DMS53 treated with DMSO at 0.1 percent for 48 hours (cell line): ENCODE measurements around the gene PUM1.
A peak's percentile ranks its signal among the peaks of the same experiment; 100 is the strongest.

ENCODE experiments used
- DNase-seq: peaks from one replicate; lab custom pipeline; 2025; ENCODE audit not compliant: unreplicated experiment; lab: John Stamatoyannopoulos, UW

Gene PUM1

DNA sequence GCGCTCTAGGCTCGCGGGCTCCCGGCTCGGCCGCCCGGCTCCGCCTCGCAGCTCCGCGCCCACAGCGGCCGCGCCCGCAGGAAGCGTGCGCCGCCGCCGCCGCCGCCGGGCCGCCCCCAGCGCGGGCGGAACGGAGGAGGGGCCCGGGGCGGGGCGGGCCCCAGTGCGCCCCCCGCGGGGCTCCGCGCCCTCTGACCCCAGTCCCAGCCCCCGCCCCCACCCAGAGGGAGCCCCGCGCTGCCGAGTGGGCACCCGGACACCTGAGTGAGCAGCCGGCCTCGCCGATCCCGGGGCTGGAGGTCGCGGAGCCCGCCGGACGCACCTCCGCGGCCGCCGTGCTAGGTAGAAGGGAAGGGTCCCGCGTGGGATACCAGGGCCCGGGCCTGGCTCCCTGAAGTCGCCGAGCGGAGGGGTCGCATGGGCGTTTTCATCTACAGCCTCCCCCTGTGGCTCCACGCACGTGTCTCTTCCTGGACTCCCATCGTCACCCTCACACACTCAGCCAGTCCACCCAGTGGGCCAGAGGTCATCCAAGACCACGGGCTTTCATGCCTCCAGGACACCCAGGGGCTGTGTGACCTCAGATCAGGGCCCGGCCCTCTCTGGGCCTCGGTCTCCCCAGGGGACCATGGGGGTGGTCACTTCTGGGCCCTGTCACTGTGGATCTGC is 156.7 kb downstream of the PUM1 start, which contains the start of gene SDC3:
Gene SDC3, minus strand, starts transcription at position 63 of the 669 bp plus-strand sequence. CDS start 172 bp downstream, outside the sequence.
- no peak for DNase-seq

- no peak for DNase-seq
Measured at GRCh38 chr1:30908316-30908695, 157.2 kb downstream of the PUM1 start.

GRCh38 chr1:30907481-30908315 is 157.8 kb downstream of the PUM1 start:
- DNase-seq, result no peak

- DNase-seq, result no peak
Measured at GRCh38 chr1:30906631-30907441, 158.7 kb downstream of the PUM1 start.

GRCh38 chr1:30905916-30906620 is 159.4 kb downstream of the PUM1 start:
- no peak for DNase-seq

DNA sequence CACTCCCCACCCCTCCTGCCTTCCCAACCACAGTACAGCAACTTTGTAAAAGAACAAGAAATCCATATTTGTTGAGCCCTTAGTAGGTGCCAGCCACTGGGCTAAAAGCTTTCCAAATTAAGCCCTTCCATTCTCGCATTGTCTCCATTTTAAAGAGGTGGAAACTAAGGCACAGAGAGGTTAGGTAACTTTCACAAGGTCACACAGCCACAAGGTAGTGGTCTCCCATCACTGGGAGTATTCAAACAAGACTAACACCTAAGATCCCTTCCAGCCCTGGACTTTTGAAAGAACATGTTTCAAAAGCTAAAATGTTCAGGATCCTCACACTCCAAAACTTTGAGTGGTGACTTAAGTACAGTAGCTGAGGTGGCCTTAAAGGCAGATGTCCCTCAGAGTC is 160.1 kb downstream of the PUM1 start:
- no peak for DNase-seq

DNA sequence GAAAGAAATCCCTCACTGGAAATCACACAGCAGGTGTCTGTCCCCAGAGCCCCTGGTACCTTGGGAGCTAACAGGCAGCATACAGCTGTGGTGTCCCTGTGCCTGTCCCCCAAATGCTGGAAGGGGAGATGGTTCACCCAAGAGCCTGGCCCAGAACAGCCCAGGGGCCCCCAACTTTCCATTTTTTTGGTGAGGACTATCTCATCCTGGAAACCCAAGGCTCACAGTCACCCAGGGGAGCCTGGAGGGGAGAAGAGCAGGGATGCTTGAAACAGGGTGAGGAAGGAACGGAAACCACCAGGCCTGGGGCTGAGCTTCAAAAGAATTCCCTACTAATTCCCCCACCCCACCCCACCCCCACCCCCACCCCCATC is 160.6 kb downstream of the PUM1 start:
- no peak for DNase-seq

- DNase-seq, result no peak
Measured at GRCh38 chr1:30904191-30904961, 161.1 kb downstream of the PUM1 start.

GRCh38 chr1:30903343-30904034 is 162.0 kb downstream of the PUM1 start:
- DNase-seq, result no peak

DNA sequence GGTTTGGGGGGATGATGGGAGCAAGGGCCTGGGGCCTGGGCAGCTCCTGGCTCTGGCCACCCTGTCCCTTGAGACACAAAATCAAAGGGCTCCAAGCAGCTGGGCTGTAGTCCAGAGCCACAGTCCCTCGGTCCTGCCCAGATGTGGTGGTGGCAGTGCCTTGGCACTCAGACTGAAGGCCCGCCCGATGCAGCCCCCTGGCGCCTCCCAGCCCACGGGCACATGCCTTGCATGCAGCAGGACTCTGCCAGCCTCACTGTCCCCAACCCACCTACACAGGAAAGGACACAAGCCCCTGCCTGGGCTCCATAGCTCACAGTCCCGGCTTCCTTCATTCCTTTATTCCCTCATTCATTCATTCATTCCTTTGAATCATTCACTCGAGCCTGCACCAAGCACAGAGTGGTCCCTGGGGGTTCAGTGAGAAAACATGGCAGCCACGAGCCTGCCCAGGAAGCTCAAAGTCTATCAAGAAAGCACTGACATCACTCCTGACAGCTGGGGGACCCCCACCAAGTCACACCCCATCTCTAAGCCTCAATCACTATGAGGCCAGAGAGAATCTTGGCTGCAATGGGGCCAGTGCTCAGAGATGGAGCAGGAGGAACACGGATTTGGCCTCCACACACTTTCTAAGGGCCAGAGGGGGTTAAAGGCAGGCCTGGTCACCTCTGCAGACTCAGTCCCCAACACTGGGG is 162.8 kb downstream of the PUM1 start:
- DNase-seq, result no peak

GRCh38 chr1:30901798-30902581 is 163.5 kb downstream of the PUM1 start:
- no peak for DNase-seq

DNA sequence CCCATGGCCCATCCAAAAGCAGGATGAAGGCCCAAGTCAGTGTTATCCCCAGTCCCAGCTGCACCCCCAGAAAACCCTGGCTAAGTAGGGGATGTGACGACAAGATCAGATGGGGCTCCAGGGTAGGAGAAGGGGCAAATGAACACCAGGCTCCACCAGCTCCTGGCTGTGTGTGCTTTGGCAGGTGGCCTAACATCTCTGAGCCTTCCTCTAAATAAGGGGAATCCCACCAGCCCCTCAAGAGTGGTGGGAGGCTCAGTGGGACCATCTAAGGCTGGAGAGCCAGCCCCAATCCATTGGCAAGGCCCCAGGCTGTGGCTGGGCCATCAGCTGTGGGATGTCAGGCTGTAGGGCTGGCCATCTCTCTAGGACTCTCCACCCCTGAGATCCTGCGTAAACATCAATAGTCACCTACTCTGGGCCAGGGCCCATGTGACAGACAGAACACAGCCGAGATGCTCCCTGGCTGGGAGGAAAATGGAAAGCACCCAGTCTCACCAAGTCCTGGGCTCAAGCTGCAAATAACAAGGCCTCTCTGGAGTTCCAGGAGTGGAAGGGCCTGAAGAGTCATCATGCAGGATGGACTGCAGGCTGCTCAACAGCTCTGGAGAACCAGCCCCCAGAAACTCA is 164.5 kb downstream of the PUM1 start:
- DNase-seq, result peak; percentile 22

- no peak for DNase-seq
Measured at GRCh38 chr1:30900486-30900885, 165.0 kb downstream of the PUM1 start.

DNA sequence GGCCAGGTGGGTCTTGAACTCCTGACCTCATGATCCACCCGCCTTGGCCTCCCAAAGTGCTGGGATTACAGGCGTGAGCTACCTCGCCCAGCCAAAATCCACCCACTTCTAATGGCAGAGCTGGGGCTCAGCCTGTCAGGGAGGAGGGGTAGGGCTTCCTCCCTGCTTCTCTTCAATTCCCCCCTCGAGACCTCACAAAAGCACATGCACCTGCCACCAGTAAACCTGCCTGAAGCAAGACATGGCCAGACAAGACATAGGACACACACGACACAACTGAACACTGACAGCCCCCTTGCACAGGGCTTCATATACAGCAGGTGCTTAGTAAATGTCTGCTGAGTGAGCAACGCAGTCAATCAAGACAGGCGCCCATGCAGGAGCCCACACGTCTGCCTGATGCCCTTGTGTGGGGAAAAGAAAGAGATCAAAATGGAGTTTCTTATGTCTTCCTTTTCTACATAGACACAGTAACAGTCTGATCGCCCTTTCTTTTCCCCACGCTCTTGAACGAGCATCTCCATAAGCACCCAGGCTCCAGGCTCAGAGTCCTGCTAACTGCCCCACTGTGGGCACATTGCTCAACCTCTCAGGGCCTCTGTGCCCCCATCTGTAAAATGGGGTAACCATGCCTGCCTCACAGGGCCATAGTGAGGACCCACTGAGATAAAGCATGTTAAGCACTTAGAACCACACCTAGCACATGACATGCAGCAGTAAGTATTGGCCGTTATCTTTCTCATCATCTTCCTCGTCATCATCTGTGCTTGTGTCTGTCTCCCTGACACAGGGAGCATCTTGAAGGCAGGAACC is 165.7 kb downstream of the PUM1 start:
- DNase-seq, result no peak

GRCh38 chr1:30898031-30898815 is 167.3 kb downstream of the PUM1 start:
- no peak for DNase-seq

- DNase-seq, result no peak
Measured at GRCh38 chr1:30896905-30897304, 168.6 kb downstream of the PUM1 start.
